ENCODE results near the gene CFAP107.
"Not testable (repeated sequence)": the region's sequence is repeated elsewhere in the genome, so short reads cannot be mapped to it uniquely, and the experiment has no call there.

Gene CFAP107

DNA sequence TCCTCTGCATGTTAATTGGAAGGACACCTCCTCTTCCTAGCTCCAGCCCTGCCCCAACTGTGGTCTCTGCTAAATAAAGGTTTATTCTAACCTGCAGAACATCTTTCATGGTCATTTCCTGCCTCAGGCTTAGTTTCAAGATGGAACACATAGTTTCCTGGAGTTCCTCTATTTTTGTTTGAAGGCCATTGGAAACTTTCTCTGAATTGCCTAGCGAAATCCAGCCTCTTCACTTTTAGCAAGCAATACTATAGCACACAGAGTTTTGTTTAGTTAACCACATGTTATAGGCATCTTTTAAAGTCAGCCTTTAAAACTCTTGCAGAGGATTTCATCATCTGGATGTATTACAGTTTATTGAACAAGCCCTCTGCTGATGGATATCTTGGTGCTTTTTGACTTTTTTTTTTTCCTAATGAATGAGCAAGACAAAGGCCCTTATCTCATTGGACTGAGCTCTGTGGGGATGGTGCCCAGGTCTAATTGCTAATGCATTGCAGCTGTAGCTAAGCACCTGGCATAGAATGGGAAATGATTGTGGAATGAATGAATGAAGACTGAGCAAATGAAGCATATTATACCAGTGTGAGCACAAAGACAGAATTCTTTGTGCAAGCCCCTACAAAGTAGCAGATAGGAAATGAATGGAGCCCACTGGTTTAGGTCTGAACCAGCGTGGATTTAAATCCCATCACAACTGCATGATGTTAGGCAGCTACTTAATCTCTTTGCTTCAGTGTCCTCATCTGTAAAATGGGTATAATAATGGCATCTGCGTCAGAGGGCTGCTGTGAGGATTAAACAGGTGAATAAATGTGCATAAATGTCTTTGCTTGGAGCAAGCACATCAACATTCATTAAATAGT, 641 bp upstream of the CFAP107 start:
- DNase-seq: no peak

DNA sequence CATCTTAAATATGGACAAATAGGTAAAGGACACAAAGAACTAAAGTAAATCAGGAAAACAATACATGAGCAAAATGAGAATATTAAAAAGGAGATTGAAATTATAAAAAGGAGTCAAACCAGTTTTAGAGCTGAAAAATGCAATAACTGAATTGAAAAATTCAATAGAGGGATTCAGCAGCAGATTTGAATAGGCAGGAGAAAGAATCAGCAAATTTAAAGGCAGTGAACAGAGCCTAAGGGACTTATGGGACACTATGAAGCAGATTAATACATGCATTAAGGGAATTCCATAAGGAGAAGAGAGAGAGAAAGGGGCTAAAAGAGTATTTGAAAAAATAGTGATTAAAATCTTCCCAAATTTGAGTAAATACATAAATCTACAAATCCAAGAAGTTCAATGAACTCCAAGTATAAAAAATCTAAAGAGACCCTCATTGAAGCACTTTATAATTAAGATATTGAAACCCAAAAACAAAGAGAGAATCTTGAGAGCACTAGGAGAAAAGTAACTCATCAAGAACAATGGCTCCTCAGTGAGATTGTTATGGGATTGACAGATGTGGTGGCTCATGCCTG, 2.9 kb downstream of the CFAP107 start:
- DNase-seq: no peak

DNA sequence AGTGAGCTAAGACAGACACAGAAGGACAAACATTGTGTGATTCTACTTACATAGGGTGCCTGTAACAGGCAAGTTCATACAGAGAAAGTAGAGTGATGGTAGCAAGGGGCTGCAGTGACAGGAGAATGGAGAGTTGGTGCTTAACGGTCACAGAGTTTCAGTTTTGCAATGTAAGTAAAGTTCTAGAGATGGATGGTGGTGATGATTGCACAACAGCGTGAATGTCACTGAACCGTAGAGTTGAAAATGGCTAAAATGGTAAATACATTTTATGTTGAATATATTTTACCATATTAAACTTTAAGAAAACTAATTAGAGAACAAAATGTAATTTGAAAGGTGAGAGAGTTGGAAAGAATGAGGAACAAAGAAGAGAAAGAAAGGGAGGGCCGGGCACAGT, 8.7 kb downstream of the CFAP107 start:
- no peak for DNase-seq

DNA sequence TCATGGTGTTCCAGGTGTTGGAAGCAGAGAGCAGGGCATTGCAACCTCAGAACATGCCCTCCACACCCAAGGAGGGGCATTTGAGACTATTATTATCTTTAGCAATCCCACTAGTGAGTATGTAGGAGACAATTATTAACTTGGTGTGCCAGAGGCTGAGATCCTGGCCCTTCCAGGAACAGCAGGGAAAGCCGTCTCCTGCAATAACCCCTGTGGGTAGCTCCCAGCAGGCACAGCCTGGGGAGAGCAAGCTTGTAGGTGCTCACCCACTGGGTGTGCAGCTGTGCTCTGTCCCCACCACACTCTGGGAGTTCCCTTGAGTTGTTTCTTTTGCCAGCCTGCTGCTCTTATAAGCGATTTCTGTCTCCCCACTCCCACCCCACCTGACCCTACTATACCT, 10.3 kb downstream of the CFAP107 start:
- no peak for DNase-seq

DNA sequence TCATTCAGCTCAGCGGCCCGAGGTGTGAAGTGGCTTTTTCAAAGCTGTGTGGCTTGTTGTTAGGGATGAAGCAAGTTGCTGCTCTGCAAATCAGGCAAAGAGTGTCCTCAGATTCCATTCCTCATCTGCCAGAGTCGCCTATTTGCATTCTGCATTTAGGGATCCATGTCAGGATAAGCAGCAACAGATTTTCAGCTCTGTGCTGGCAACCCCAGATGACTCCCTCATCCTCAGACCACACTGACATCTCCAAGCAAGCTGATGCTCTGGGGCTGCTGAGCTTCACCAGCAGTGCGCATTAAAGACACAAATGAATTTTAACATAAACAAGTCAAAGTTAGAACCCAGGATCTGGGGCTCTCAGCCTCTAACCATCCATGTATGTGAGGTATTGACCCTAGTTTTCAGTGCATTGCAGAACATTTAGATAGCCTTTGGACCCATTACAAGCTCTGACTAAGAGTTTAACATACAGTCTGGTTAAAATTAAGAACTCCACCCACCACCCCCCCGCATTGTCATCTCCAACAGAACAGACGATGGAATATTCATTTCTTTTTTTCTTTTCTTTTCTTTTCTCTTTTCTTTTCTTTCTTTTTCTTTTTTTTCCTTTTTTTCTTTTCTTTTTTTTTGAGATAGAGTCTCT, 10.9 kb downstream of the CFAP107 start:
- DNase-seq: no peak

DNA sequence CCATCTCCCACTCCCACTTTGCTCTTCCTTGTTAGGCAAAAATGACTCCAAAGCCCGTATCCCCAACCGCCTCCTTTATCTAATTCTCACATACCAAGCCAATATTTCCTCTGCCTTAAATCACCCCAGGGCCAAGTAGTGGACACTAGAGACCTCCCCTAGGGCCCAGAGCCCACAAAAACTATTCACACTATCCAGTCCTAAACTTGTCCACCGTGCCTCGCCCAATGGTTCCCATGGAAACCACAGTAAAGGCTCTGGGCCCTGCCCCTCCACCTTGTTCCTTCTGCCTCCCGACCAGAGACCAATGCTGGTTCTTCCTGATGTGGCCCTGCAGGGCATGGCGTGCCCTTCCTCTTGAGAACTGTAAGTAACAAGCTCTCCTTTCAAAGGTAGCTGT, 11.8 kb downstream of the CFAP107 start:
- DNase-seq: no peak

DNA sequence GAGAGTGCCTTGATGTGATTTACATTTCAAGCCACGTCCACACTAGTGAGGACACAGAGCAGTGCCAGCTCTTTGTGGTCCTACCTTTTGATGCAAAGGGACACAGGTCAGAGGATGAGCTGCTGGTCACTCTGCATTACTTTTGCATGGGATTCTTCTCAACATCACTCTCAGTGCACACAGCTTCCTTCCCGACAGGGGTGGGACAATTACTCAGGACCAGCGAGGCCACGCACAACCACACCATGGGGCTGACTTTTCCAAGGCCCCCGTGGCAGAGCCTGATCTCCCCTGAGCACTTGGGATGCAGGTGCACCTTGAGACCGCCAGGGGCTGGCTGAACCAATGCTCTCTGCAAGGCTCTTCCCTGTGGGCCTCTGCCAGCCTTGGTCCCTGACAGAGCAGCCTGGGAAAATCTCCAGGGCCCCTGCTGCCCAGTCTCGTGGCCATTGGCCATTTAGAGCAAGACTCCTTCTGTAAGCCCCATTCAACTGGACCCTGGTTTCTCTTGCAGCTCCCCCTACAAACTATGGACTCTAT, 14.3 kb downstream of the CFAP107 start:
- no peak for DNase-seq

DNA sequence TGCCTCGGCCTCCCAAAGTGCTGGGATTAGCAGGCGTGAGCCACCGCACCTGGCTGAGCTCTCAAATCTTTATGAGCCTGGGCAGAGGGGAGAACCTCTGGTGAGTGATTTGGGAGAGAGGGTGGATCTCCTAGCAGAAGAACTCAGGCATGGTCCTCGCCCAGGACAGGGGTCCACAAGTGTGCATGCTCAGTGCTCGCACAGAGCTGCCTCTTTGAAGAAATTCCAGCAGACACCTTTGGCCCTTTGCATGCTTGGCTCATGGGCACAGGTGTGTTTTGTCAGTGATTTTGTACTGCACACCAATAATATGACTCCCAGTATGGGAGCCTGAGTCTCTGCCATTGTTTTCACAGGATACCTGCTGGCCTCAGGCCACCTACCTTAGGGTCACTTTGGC, 15.8 kb downstream of the CFAP107 start:
- DNase-seq: no peak

DNA sequence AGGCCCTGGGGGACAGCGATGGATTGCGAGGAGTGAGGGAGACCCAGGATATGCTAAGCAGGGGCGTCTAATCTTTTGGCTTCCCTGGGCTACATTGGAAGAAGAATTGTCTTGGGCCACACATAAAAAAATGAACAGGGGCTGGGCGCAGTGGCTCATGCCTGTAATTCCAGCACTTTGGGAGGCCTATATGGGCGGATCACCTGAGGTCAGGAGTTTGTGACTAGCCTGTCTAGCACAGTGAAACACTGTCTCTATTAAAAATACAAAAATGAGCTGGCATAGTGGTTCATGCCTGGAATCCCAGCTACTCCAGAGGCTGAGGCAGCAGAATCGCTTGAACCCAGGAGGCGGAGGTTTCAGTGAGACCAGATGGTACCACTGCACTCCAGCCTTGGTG, 16.8 kb downstream of the CFAP107 start:
- DNase-seq: no peak

DNA sequence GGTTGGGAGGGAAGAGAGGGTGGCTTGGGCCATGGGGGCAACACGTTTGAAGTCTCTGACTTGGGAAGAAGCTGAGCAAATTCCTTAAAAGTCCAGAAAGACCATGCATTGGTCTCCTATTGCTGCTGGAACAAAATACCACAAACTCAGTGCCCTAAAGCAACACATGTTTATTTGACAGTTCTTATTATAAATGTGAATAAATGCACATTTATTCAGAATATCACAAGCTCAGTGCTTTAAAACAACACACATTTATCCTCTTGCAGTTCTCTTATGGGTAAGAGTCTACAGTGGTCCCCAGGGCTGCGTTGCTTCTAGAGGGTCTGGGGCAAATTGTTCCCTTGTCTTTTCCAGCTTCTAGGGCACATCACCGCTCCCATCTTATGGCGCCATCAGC, 17.5 kb downstream of the CFAP107 start:
- DNase-seq: no peak

DNA sequence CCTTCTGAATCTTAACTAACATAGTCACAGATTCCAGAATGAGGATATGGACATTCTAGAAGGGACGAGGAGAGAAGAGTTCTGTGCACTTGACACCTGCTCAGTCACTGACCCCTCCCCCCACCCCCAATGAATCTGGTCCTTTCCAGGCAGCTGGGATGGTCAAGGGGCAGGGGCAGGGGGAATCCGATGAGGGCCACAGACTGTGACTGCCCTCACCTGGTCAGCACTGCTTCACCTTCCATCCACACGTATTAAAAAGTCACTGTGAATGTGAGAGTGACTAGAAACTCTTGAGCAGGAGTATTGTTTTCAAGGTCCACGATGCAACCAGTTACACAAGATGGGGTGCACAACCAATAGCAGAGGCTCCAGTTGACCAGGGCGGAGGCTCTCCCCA, 18.0 kb downstream of the CFAP107 start:
- no peak for DNase-seq

DNA sequence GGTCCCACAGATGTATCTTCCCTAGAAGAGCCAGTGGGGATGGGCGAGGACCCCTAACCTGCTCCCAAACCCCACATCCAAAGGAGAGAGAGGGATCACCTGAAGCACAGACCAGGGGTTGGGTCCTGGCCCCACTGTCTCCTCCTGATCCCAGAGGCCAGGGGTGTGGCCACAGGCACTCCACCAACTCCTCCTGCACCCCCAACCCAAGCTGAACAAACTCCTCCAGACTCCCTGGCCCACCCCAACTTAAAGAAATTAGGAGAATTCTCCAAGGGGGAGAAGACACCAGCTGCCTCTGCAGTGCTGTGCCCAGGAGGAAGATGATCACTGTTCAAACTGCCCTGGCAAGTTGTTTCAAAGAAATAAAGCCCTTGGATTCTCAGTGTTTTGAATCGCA, 23.0 kb downstream of the CFAP107 start:
- DNase-seq: no peak

DNA sequence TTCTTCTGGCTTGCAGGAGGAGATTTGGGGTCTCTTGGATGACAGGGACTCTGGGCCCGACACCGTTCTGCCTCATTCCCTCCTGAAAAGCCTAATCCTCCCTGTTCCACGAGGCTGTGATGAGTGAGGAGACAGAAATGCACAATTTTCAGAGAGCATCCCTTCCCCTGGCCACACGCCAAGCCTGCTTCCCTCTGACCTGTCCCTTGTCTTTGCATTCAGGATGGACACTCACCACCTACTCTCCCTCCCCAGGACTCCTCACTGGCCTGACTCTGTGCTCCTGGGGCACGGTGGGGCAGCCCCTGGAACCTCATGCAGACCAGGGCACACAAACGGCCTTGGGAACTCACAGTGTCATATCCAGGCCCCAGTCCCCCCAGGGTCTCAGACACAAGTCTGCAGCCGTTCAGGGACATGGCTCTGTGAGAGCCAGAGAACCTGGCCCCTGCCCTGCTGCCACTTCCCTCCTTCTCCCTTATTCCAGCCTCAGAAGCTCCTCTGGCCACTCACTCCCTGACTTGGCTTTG, 24.0 kb downstream of the CFAP107 start:
- no peak for DNase-seq

DNA sequence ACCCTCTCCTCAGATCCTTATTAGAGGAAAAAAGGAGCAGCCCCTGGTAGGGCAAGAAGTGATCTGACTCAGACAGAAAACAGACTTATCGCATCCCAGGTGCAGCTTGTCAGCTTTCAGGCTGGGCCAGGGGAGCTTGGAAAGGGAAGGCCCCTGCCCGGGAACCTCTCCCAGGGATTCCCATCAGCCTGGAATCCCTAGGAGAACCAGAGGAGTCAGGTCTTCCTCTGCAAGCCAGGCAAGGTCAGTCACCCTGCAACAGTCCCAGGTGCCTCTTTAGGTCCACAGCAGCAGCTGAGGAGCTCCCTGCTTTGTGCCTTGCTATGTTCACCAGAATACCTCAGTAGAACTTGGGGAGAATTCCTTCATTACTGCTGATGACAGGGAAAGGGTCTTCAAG, 24.6 kb downstream of the CFAP107 start:
- no peak for DNase-seq

DNA sequence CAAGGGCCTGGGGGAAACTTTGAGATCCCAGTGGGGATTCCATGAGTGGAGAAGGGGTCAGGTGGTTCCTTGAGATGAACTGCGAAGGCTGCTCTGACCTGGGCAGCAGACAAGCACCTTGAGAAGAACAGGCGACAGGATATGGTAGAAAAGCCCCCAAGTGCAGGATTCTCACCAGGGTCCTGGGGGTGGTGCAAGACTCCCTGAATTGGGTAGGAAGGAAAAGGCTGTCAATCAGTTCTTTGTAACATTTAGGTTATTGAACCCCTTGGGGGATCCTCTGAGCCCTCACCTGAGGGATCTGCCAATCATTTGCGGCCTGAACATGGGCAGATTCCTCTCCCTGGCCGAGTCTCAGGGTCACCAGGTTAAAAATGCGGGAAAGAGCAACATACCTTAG, 25.2 kb downstream of the CFAP107 start:
- no peak for DNase-seq

DNA sequence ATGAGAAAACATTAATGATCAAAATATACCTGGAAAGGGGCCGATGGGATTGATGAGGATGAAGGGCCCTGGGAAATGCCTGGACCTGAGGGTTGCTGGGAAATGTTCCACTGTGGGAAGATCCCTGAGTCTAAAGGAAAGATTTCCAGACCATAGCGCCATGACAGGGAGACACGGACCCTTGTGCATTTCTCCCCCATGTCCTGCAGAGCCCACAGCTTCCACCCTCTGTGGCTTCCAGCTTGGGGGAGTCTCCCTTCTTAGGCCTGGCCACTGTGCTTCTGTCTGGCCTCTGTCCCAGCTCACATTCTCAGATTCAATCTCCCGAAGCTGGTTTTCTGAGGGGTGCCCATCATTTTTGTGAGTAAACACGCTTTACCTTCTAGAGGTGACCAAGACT, 26.5 kb downstream of the CFAP107 start:
- no peak for DNase-seq

DNA sequence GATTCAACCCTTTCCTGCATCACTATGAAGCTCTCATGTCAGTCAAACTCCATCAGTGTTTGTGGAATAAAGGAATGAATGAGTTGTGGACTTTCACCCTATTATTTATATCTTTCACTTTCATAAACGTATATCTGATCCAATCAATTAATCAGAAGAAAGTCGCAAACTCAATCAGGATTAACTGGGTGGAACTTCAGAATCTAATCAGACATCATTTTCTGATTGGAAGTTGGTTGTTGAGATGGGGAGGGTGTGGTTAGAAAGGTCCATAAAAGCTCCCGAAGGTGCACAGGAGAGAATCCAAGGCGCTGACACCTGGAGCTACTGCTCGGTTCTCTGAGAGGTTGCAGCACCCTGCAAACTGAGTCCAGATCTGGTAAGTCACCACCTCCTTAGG, 27.4 kb downstream of the CFAP107 start, which contains the start of gene PRAMEF12:
Gene PRAMEF12, plus strand, starts transcription at position 301 of the 400 bp plus-strand sequence. CDS start 1,130 bp downstream, outside the sequence.
- DNase-seq: no peak

DNA sequence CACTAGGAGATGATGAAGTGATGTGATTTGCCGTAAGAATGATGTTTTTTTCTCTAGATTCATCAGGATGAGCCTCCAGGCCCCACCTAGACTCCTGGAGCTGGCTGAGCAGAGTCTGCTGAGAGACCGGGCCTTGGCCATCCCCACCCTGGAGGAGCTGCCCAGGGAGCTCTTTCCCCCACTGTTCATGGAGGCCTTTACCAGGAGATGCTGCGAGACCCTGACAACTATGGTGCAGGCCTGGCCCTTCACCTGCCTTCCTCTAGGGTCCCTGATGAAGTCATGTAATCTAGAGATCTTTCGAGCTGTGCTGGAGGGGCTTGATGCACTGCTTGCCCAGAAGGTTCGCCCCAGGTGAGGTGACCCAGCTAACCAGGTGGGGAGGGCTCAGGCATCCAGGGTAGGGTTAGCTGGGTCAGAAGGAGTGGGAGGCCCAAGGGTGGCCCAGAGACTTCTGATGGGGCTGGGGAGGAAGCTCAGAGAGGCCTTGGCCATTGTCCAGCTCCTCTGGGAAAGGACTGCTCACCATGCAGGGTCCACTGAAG, 28.9 kb downstream of the CFAP107 start:
- DNase-seq: no peak

DNA sequence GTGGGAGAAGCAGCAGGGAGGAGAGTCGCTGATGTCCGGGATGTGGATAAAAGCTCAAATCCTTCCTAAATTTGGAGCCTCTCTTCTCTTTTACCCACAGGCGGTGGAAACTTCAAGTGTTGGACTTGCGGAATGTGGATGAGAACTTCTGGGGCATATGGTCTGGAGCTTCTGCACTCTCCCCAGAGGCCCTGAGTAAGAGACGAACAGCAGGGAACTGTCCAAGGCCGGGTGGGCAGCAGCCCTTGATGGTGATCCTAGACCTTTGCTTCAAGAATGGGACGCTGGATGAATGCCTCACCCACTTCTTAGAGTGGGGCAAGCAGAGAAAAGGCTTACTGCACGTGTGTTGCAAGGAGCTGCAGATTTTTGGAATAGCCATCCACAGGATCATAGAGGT, 29.4 kb downstream of the CFAP107 start:
- no peak for DNase-seq

DNA sequence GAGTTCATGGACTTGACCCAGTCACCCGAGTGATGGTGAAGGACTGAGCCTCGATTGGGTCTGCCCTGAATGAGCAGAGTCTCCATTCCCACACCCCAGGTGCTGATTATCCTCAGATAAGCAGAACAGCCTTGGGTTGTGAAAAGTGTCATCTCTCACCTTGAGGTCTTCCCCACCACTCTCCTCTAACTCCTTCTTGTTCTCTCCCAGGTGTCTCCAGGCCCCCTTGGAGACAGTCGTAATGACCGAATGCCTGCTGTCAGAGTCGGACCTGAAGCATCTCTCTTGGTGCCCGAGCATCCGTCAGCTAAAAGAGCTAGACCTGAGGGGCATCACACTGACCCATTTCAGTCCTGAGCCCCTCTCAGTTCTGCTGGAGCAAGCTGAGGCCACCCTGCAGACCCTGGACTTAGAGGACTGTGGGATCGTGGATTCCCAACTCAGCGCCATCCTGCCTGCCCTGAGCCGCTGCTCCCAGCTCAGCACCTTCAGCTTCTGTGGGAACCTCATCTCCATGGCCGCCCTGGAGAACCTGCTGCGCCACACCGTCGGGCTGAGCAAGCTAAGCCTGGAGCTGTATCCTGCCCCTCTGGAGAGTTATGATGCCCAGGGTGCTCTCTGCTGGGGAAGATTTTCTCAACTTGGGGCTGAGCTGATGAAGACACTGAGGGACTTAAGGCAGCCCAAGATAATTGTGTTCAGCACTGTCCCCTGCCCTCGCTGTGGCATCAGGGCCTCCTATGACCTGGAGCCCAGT, 31.0 kb downstream of the CFAP107 start:
- no peak for DNase-seq

DNA sequence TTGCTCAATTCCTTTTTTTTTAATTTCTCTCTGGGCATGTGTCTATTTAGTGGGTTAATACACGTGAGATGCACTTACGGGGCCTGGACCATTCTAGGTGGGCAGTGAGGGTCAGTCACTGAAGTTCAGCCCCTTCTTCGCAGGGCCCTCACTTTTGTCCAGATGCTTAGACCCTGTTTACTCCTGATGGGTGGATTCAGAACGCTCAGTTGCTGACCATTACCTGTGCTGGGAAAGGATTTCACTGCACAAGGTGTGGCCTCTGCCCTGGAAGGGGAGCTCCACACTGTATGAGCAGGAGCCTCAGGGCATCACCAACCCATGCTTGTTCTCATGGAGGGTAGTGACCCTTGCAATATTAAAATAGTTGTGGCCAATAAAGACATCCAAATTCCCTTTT, 32.1 kb downstream of the CFAP107 start:
- DNase-seq: no peak

DNA sequence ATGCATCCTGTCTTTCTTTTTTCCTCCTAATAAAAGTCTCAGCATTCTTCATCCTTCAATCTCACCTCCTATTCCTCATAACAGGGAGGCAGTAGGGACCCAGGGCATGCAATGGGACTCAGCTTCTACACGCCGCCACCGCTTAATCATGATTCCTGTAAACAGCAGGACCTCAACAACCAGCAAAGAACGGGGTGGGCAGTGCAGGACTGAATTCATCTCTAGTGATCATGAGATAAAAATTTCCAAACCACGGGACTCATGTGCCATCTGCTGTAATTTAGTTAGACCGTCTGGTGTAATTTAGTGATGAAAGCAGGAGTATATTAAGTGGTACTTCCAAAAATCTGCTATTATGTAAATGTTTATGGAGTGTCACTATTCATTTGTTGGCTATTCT, 32.9 kb downstream of the CFAP107 start:
- no peak for DNase-seq

DNA sequence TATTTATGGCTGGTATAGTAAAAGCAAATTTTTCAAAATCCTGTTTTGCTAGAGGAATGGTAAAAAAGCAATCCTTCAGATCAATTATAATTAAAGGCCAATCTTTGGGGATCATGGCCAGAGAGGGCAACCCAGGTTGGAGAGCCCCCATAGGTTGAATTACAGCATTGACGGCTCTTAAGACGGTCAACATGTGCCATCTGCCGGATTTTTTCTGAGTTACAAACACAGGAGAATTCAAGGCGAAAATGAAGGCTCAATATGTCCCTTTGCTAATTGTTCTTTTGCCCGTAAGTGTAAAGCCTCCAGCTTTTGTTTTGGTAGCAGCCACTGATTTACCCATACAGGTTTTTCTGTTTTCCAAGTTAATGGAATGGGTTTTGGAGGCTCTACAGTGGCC, 35.5 kb downstream of the CFAP107 start:
- not testable (repeated sequence) for DNase-seq

All from T1000 (cell line).